Activated gamma-delta T cell treated with anti-CD3 and anti-CD28 coated beads, Interleukin-2, amount 50 U/mL, for 16 hours (primary cell): ENCODE results near the gene POLR3B.

Experiments
- DNase-seq: peaks from one replicate; pipeline ENCODE4 v3.0.0-alpha.2; 2020; ENCODE audit warnings: low read depth

Gene POLR3B

DNA sequence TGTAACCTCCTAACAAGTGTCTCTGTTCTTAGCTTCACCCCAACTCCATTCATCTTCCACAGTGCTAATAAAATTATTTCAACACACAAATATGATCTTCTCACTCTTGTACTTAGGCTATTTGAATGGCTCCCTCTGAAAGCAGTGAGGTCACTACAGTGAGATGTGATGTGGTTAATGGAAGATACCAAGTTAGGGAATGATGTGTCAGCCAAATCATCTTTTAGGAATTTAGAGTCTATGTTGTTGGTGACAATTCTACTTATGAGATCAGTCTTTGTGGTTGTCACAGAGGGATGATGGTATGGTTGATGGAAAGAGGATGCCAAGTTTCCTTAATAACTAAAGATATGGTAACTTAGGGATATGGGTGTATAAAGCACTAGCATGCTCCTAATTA lies 57.6 kb downstream of the POLR3B start:
- no peak for DNase-seq

DNA sequence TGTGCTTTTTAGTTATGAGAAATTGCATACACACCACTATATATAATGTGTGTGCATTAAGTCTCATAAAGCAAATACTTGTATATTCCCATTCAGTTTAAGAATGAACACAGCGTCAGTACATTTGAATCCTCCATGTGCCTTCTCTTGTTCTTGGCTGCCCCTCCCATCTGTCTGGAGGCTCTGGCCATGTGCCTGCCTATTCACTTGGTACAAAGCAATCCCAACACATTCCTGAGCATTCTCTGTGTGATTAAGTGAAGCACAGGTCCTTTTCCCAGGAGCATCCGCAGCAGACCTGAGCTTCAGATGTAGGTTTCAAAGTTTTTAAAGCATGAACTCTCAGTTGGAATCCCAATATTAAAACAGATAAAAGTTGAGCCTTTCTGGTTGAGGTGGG lies 58.7 kb downstream of the POLR3B start:
- DNase-seq: no peak

DNA sequence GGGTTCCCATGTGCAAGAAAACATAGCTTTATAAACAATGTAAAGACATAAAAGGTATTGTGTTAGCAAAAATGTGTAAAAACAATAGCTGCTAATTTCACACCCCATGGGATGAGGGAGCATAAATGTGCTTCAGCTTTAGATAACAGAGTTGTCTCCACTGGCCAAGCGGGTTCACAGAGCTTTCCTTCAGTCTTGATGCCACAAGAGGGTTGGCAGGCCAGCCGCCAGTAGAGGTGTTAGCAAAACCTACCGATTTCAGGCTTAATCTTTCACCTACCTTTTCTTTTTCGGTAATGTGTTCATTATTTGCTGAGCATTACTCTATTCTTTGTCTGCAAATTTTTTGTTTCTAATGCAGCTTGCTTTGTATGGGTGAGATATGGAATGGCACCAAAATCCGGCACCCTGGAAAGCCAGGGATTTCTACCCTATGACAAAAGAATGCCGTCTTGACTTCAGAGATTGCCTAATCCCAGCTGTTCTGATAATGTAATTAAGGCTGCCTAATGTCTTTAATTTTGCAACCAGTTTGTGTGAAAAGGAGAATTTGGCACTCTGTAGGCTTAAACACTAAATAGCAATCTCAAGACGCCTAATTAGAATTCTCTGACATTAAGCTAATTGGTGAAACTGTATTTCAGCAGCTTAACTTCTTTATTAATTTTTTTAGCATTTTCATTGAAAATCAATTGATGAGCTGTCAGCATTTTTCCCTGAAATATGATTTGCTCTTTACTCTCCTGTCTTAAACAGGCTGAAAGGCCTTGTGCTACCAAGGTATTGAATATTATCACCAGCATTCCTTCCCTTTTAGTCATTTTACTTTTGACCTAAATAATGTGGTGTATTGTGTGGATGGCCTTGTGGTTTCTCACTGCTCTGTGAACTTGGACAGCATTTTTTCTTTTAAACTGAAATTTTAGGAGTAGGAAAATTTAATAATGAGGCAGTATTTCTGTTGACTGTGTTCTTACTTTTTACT lies 60.7 kb downstream of the POLR3B start:
- no peak for DNase-seq

DNA sequence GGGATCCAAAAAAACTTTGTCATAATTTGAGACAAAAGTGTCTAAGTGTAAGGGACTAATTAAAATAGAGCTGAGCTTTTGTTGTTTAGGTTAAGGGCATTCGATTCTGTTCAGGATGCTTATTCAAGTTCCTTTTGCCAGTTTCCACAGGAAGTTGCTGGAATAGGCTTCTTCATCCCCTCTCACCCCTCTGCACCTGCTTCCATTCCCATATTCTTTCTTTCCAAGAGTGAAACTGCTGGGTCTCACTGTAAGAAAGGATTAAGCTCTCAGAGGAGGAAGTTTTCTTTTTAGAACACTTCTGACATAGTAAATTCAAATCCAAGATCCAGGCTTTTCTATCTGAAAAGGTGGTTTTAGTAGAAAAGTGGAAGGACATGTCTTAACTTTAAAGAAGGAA lies 61.4 kb downstream of the POLR3B start:
- no peak for DNase-seq

DNA sequence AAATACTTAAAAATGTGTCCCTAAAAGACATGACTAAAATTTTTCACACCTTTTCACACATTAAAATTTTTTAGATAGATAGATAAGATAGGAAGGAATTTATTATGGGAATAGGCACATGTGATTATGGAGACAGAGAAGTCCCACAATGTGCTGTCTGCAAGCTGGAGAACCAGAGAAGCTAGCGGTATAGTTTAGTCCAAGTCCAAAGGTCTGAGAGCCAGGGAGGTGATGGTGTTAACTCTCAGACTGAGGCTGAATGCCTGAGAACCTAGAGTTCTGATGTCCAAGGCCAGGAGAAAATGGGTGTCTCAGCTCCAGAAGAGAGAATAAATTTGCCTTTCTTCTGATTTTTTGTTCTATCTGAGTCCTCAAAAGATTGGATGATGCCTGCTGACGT lies 65.7 kb downstream of the POLR3B start:
- no peak for DNase-seq

DNA sequence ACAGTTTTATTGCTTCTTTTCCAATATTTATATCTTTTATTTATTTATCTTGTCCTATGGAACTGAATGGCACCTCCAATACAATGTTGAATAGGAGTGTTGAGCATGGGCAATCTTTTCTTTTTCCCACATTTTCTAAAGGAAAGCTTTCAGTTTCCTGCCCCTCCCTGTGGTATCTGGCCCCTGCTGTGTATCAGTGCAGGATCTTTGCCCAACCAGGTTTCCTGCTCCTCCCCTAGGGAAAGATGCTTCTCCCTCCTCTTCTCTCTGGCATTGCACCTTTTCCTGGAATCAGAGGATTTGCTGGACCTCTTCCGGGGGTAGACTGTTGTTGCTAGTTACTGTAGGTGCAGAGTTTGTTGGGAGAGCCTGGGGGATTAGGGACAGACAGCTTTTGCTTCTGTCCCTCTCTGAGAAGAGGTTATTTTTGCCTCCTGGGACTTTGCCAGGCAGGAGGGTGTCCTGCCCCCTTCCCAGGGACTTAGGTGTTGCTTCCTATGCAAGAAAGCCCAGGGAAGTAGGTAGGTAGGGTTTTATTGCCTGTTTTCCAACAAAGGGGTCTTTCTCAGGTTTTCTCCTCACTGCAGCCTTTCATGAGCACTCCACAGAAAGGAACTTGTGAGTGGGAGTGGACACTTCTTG lies 67.6 kb downstream of the POLR3B start:
- no peak for DNase-seq

DNA sequence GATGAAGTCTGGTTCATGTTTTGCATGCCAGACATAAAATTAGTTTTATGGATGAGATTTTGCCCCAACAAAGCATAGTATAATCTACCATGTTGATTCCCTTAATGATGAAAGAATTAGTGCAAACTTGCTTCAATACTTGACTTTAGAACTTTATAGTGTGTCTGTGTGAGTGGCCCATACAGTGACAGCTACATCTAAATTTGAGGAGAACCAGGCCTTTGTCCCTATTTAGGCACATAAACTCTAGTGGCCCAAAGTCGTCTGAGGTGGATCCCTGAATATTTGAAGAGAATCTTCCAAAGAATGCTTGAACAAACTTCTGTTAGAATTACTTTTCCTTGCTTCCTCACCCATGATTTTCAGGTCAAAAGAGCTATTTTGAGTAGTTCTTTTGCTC lies 70.4 kb downstream of the POLR3B start:
- DNase-seq: no peak

DNA sequence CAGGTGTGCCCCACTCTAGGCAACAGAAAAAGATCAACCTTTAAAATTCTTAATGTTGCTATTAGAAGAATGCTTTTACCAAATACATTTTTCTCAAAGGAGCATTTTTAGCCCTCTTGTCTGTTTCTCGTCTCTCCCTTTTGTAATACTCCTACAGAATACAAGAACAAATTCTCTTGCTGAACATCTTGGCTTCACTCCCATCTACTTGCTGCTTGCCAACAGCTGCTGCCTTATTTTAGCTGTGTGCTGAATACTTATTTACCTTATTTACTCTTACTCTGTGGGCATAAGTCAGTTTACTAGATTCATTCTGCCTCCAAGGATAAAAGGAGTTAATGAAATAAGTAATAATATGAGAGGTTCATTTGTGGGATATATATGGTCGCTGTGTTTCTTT lies 70.8 kb downstream of the POLR3B start:
- no peak for DNase-seq

DNA sequence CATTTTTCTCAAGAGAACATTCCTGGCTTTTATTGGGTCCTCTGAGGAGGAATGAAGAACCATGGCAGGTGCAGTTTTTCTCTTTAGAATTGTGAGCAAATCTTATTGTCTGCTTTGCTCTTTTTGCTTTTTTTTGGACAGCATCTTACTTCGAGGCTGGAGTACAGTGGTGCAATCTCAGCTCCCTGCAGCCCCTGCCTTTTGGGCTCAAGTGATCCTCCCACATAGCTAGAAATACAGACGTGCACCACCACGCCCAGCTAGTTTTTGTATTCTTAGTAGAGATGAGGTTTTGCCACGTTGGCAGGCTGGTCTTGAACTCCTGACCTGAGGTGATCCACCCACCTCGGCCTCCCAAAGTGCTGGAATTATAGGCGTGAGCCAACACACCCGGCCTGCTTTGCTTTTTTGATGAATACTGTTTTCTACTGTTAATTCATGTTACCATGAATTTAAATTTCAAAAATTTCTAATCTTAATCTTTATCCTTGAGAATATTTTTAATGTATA lies 71.5 kb downstream of the POLR3B start:
- no peak for DNase-seq

DNA sequence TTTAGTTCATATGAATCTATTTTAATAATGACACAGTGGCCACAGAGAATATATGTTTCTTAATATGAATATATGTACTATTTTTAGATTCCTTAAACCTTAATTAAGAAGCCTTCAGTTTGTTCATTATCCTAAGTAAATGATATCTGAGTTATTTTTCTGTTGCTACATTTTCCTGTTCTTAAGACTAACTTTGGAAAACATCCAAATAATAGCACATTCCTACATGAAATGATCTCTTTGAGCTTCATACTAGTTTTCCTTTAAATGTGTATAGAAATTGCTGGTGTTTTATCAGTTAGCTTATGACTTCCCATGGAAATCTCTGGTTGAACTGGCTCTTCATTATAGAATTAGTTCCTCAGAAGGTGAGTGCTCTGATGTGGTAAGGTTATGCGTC lies 72.1 kb downstream of the POLR3B start:
- no peak for DNase-seq

DNA sequence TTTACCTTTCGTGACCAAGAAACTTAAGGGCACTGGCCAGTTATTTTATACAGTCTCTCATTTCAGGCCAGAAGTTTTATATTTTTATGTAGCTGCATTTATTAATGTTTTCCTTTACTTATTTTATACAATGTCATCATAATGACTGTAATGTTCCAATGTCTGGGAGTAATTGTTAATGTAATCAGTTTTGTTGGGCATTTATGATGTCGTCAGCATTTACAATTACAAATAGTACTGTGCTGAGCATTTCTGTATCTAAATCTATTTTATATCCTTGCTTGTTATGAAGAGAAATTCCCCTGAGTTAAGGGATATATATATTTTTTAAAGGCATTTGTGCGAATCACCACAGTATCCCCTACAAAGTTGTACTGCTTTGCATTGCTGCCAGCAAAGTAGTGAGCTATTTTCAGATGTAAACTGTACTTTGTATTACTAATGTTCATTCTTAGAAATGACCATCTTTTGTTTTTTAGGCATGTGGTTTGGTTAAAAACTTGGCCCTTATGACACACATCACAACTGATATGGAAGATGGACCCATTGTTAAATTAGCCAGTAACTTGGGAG lies 74.4 kb downstream of the POLR3B start:
- no peak for DNase-seq

DNA sequence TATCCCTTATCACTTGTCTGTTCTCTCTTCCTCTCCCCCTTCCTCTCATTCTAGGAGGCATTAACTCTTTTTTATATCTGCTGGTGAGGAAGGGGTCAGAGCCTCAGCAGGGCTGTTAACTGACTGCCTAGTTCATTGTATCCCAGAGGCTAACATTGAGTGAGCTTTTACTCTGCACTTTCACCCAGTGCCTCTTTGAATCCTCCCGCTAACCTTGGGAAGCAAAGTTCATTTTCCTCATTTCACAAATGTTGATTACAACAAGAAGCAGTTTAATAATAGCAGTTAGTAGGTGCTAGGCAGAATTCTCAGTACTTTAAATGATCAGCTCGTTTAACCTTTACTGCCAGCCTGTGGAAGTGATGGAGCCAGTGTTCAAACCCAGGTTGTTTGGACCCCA lies 75.5 kb downstream of the POLR3B start:
- DNase-seq: no peak

DNA sequence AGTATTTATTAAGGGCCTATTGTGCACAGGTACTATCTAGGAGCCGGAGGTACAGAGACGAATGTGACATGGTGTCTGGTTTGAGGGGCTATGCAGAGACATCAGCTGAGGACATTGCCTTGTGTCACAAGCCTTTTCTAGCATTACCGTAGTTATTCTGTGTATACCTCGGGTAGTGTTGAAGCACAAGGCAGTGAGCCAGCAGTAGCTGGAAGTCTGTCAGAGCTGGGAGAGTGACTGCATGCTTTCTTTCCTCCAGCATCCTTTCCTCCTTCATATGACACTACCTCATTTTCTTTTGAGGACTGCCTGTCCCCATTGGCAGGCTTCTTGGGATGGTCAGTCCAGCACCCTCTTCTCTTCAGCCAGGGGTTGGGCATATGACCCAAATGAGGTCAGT lies 77.0 kb downstream of the POLR3B start:
- DNase-seq: no peak

DNA sequence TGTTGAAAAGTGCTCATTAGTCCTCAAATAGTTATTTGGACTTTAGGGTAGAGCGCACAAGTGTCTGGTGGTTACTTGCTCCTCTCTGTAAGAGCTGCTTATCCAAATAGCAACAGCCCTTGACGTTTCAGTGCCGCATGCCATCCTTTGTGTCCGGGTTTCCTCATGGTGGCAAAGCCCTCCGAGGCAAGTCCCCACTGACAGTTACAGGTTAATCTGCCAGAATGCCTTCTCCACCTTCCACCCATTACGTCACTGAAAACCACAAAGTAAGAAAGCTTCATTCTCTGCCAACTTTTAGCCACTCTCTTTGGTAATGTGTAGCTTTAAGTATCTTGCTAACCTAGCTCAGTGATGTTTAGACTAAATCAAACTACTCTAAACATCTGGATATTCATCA lies 78.6 kb downstream of the POLR3B start:
- no peak for DNase-seq

DNA sequence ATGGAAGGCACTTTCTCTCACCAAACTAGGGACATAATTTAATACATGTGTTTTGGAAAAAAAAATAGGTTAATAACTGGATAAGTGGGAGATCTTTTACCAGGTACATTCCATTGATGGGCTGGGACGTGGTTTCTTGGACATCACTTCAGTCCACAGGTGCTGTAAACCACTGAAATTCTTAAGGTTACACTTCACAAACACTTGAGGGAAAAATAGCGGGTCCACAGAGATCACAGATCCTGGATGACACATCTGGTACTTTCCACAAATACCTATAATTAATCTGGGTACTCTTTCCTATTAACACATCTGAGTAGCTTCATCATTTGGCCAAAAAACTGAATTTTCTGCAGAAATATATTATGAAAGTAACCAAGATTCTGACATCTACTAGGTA lies 85.0 kb downstream of the POLR3B start:
- no peak for DNase-seq

DNA sequence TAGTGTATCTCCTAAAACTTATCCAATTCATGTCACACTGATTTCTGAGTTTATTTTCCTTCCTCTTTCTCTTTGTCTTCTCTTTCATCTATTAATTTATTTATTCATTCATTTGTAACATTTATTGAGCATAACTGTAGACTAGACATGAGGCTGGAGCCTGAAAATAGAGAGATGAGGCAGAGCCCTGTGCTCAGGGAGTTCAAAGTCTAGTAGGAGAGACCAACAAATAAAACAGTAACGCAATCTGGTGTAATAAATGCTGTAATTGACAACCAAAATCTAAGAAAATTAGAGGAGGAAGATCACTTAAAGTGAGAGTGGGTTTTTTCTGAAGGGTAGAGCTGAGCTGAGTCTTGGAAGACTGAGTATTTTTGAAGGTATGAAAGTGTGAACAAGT lies 87.5 kb downstream of the POLR3B start:
- no peak for DNase-seq

DNA sequence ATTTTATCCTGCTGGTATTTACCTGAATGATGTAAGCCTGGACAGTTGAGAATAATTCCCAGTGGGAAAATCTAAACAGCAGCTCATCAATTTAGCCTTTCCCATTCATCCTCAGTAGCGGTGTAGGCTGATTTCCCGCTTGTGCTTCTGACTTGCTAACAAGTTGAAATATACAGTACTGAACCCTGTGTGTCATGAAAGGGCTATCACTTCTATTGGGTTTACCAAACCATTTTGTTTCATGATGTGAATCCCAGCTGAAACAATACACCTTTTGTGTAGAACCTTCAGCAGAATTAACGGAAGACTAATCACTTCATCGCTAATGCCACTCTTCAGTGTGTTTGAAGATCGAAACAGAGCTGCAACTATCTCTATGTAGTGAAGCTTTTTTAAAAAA lies 88.4 kb downstream of the POLR3B start:
- no peak for DNase-seq

DNA sequence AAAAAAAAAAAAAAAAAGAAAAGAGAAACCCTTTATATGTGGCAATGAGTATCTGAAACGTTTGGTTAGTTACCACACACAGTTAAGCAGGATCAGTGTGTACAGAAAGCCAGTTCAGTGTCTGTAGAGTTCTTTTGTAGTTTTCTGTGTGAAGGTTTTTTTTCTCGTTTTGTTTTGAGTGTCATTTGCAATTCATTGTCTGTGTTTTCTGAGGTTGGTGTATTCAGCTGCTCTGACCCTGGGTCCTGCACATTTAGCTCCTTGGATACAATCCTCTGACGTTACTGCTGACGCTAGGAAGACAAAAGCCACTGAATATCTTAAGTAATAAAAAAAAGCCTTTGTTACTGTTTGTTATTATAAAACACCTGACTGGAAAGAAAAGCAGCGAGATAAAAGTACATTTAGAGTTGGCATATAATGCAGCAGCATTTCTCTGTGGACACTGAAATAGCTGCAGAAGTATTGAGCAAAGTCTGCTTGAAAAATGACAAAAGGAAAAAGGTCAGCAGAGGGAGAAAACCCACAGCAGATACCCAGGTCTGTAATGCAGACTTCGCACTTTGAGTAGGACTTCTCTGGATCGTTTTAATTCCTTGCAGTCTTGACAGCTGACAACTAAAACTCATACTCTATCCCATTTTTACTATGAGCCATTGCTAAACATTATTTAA lies 89.0 kb downstream of the POLR3B start:
- DNase-seq: no peak

DNA sequence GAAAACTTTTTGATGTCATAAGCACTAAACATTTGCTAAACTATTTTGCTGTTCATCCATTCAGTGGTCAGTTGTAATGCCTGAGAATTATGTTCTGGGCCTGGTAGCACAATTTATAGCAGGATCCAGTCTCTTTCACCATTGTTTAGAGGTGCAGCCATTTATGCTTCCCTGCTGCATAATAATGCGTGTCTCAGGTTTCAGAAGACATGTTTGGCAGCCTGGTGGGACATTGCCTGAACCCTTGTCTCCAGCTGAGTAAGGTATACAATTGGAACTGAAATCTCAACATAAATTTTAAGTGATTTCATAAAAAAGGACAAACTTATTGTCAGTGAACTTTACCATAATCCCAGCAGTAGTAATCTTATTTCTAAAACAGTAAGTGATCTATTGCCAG lies 94.8 kb downstream of the POLR3B start:
- no peak for DNase-seq

DNA sequence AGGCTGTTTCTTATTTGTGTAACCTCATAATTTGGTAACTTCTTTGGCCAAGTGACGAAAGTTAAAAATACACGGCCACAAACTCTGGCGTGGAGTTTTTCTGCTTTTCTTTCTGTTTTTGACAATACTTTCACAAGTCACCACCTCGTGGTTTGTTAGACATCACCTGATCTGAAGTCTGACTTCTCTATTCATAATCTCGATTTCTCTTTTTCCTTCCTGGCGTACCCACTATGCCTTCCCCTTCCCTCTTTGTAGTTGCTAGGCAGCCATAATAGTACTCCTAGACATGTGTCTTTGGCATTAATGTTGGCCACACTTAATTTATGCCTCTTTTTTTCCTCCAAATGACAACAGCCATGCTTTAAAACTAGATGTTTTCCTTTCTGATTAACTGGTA lies 97.6 kb downstream of the POLR3B start:
- no peak for DNase-seq

DNA sequence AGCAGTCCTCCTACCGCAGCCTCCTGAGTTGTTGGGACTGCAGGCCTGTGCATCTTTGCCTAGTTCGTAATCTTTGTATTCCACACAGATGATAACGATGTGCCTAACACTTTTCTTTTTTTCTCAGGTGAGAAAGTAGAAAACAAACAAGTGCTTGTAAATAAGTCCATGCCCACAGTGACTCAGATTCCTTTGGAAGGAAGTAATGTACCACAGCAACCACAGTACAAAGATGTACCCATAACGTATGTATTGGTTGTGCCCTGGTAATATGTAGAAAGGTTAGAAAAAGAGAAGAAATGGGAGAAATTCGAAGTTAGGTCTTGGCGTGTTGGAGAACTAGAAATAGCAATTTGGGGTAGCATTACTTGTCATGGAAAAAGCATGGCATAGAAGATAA lies 101.6 kb downstream of the POLR3B start:
- DNase-seq: no peak

DNA sequence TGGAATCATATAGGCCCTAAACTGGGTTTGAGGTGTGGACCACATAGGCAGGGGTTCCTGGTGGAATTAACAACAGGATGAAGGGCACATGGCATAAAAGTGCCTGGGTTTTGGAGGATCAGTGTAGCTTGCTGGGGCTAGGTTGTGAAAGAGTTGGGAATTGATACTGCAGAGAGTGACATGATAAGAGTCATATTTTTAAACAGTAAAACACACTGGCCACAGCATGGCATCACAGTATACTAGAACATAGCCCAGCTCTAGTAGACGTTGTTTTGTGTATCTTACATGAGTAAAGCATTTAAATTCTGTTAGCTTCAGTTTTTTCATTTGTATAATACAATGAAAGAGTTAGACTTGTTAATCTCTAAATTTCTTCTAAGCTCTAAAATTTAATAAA lies 102.0 kb downstream of the POLR3B start:
- no peak for DNase-seq

DNA sequence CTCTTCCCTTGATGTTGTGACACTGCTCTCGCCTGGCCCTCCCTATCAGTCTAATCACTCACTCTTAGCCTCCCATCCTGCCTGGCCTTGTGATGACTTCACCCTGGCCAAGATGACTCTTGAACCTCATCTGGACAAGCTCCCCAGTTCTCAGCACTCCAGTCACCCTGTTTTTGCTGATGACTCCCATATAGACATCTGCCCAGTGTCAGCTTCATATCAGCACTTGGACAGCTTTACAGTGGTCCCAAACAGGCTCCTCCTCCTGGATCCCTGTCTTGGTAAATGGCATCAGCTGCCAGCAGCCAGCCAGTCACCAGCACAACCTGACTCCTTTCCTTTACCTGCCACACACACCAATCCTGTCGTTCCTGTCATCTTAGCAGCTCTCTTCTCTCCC lies 104.2 kb downstream of the POLR3B start:
- no peak for DNase-seq
